Activated CD4-positive, alpha-beta T cell treated with anti-CD3 and anti-CD28 coated beads, Interleukin-2, amount 50 U/mL, for 24 hours (primary cell): Measurements from ENCODE around the gene POLRMT.
"Not testable (repeated sequence)": the region's sequence is repeated elsewhere in the genome, so short reads cannot be mapped to it uniquely, and the experiment has no call there.

Experiments used
- DNase-seq, 2 donors: peaks; one replicate each; pipeline ENCODE4 v3.0.0-alpha.2; 2020; ENCODE audit warnings: low read depth in 1 of 2, low spot score in 1 of 2

Gene POLRMT

GRCh38 chr19:629515-629914 is 3.8 kb downstream of the POLRMT start:
- DNase-seq, result not testable (repeated sequence)

GRCh38 chr19:628168-628567 is 5.2 kb downstream of the POLRMT start:
- DNase-seq, result no peak

GRCh38 chr19:626566-626965 is 6.8 kb downstream of the POLRMT start:
- not testable (repeated sequence) for DNase-seq

- DNase-seq, result no peak
Observed at GRCh38 chr19:625257-625656, 8.1 kb downstream of the POLRMT start.

GRCh38 chr19:624433-625109 is 8.8 kb downstream of the POLRMT start:
- no peak for DNase-seq

- DNase-seq, result no peak
Observed at GRCh38 chr19:623974-624373, 9.4 kb downstream of the POLRMT start.

GRCh38 chr19:623175-623916 is 10.0 kb downstream of the POLRMT start:
- no peak for DNase-seq

GRCh38 chr19:622666-623065 is 10.7 kb downstream of the POLRMT start:
- DNase-seq, result no peak

- DNase-seq, result no peak
Observed at GRCh38 chr19:621819-622218, 11.5 kb downstream of the POLRMT start.

GRCh38 chr19:621191-621590 is 12.1 kb downstream of the POLRMT start:
- not testable (repeated sequence) for DNase-seq

GRCh38 chr19:620166-620862 is 13.0 kb downstream of the POLRMT start:
- DNase-seq, result no peak

- DNase-seq, result no peak
Observed at GRCh38 chr19:619286-620002, 13.9 kb downstream of the POLRMT start.

GRCh38 chr19:618674-619285 is 14.6 kb downstream of the POLRMT start:
- no peak for DNase-seq

- no peak for DNase-seq
Observed at GRCh38 chr19:618247-618619, 15.1 kb downstream of the POLRMT start.

- no peak for DNase-seq
Observed at GRCh38 chr19:617551-618246, 15.6 kb downstream of the POLRMT start.

- no peak for DNase-seq
Observed at GRCh38 chr19:616747-617526, 16.4 kb downstream of the POLRMT start.

GRCh38 chr19:616062-616700 is 17.2 kb downstream of the POLRMT start:
- no peak for DNase-seq

- no peak for DNase-seq
Observed at GRCh38 chr19:615619-616018, 17.7 kb downstream of the POLRMT start.
